Left lung (tissue), 10 donors: Measurements from ENCODE around the gene EPHA3. TPM values are rescaled to one million over a fixed set of nuclear protein-coding genes. Genes with fewer than 3 reads are reported as not detected.

ENCODE experiments used
- ATAC-seq: fragments of 200-7000 bp; cut with Tn5 transposase; one replicate; pipeline ENCODE4 v1.9.1; 2020; ENCODE audit warnings: moderate library complexity
- DNase-seq, 4 donors: peaks; one replicate each; pipeline ENCODE4 v3.0.0-alpha.2; 2013 to 2020
- H3K27ac ChIP-seq, 2 donors: fragments of 200-600 bp; sonication (generic) in 1 of 2; one replicate each; pipeline versions ENCODE4 v1.5.0 to v1.8.0; 2020 to 2021
- H3K27me3 ChIP-seq, 2 donors: fragments of 200-600 bp; sonication (generic) in 1 of 2; one replicate each; pipeline versions ENCODE4 v1.5.0 to v1.8.0; 2020 to 2021
- H3K36me3 ChIP-seq, 2 donors: fragments of 200-600 bp; sonication (generic) in 1 of 2; one replicate each; pipeline versions ENCODE4 v1.5.0 to v1.8.0; 2020 to 2021
- H3K4me1 ChIP-seq, 2 donors: fragments of 200-600 bp; one replicate each; pipeline ENCODE4 v1.8.0; 2021
- H3K4me3 ChIP-seq, 2 donors: fragments of 200-600 bp; sonication (generic) in 1 of 2; one replicate each; pipeline versions ENCODE4 v1.5.0 to v1.8.0; 2020 to 2021; ENCODE audit warnings: mild to moderate bottlenecking in 1 of 2
- H3K9me3 ChIP-seq, 2 donors: fragments of 200-600 bp; sonication (generic) in 1 of 2; one replicate each; pipeline versions ENCODE4 v1.5.0 to v1.8.0; 2020 to 2021
- CTCF ChIP-seq, 2 donors: fragments of 200-600 bp; sonication (generic) in 1 of 2; IDR thresholded peaks; one replicate each; pipeline versions ENCODE4 v1.5.0 to v1.8.0; 2021; ENCODE audit warnings: antibody characterized with exemption in 2 of 2
- intact Hi-C, 2 donors: fragments of 100-400 bp; cut with DNase I; formaldehyde crosslinking; loops; one replicate each; pipeline versions ENCODE4 v1.11.2 to v1.14.2; 2022
- polyA plus RNA-seq, 6 donors: library from polyadenylated mRNA; unstranded; fragments of 120-200 nt; gene quantifications; one replicate each; pipeline ENCODE4 v1.2.1, GENCODE V29; 2013; ENCODE audit not compliant: insufficient read length in 6 of 6
- total RNA-seq, 2 donors: library from RNA; stranded (reverse); fragmentation: NEBNext Ultra II Directional; extraction: Animal tissue kit (Norgen Biotek cat#: 25700); gene quantifications; one replicate each; pipeline ENCODE4 v1.2.1, GENCODE V29; 2021
- donor health status: DM: no; HTN: yes; CAD: no.
- donor health status: DM: no; HTN: no; CAD: no.

The EPHA3 gene
- total and polyA plus RNA-seq, 8 donors = 1.9 to 13.9 (median 11.1) TPM

DNA sequence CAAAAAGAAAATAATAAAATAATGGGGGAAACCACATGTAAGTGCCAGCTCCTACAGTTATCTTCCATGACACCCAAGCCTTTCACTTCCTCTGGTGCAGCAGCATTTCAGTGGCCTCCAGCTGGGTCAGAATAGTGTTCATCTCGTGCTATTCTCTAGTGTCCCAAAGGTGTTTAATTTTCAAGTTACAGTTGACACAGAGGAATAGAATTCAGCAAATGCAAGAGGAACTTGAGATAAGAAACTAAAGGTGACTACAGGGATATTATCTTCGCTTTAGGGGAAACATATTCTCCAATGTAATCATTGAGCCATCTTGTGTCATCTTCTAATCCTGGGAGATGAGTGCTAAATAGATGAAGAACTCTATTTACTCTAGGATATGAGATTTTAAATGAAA, 212.8 kb downstream of the EPHA3 start:
- intact Hi-C loops = no loop called here
- Histone ChIP-seq H3K36me3 (no peaks in the 10 kb centered on the region), H3K27me3 (no peaks in the 10 kb centered on the region), H3K4me1 (no peaks in the 10 kb centered on the region), H3K4me3 (no peak overlapping the region), H3K9me3 (no peaks in the 10 kb centered on the region), H3K27ac (no peak overlapping the region)
- DNase-seq (no peak), ATAC-seq (no peak)
- TF ChIP-seq CTCF (IDR thresholded peaks at IDR 0.05) = no peak

DNA sequence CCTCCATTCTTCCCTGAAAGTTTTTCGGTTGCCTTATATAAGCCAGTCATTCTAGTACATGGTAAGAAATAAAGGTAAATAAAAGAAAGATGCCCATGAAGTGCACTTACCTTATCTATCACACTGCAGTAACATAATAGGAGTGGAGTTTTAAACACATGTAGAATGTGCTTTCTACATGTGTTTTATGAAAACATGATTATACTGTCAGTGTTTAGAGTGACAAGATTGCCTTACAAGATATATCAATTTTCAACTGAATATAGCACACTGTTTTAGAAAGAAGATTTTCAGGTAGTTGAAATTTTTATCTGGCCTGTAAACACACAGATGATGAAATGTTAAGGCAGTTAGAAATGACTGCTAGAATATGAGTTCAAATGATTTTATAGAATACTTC, 219.6 kb downstream of the EPHA3 start:
- ATAC-seq (no peak), DNase-seq (no peak)
- no peaks in the 10 kb centered on the region for H3K4me1 ChIP-seq
- H3K27ac ChIP-seq = no peak overlapping the region
- H3K4me3 ChIP-seq = no peak overlapping the region
- no peaks in the 10 kb centered on the region for H3K27me3 ChIP-seq
- TF ChIP-seq CTCF (IDR thresholded peaks at IDR 0.05) = no peak
- H3K9me3 ChIP-seq = no peaks in the 10 kb centered on the region
- intact Hi-C loops = no loop called here
- no peaks in the 10 kb centered on the region for H3K36me3 ChIP-seq

GRCh38 chr3:89332386-89332785, 225.0 kb downstream of the EPHA3 start:
- Histone ChIP-seq H3K36me3 (no peaks in the 10 kb centered on the region), H3K4me1 (no peaks in the 10 kb centered on the region), H3K27me3 (no peaks in the 10 kb centered on the region), H3K9me3 (no peaks in the 10 kb centered on the region), H3K27ac (no peak overlapping the region), H3K4me3 (no peak overlapping the region)
- ATAC-seq = no peak
- DNase-seq = no peak
- intact Hi-C loops = no loop called here
- no peak for TF ChIP-seq CTCF (IDR thresholded peaks at IDR 0.05)

GRCh38 chr3:89332793-89333192, 225.4 kb downstream of the EPHA3 start:
- no peak for TF ChIP-seq CTCF (IDR thresholded peaks at IDR 0.05)
- intact Hi-C loops = no loop called here

DNA sequence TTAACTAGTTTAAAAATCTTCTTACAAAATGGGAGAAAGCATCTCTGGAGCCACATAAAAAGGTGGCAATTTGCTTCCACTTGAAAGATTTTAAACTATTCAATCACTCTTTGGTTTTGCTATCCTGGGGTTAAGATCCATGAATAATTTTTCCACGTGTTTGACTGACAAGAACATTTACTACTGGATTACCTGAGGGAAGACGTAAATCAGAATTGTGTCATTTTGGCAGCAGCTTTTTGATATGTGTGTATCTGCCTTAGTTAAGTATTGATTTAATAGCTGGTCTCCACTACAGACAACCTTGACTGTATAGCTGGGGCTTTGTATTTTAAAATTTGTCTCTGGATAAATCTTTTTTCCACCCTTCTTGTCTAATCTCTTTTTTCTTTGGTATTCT, 228.3 kb downstream of the EPHA3 start:
- no peaks in the 10 kb centered on the region for H3K4me1 ChIP-seq
- no peaks in the 10 kb centered on the region for H3K27me3 ChIP-seq
- TF ChIP-seq CTCF (IDR thresholded peaks at IDR 0.05) = no peak
- ATAC-seq (no peak), DNase-seq (no peak)
- no peak overlapping the region for H3K27ac ChIP-seq
- peaks cover 0 to 6% of the 10 kb centered on the region in 2 donors for H3K9me3 ChIP-seq
- H3K4me3 ChIP-seq = no peak overlapping the region
- H3K36me3 ChIP-seq = no peaks in the 10 kb centered on the region
- intact Hi-C loops = no loop called here

More at GRCh38 chr3:89332793-89333192, 225.4 kb downstream of the EPHA3 start:
- no peaks in the 10 kb centered on the region for H3K27me3 ChIP-seq
- H3K27ac ChIP-seq = no peak overlapping the region
- ATAC-seq = no peak
- no peaks in the 10 kb centered on the region for H3K9me3 ChIP-seq
- H3K4me3 ChIP-seq = no peak overlapping the region
- no peak for DNase-seq
- no peaks in the 10 kb centered on the region for H3K36me3 ChIP-seq
- H3K4me1 ChIP-seq = no peaks in the 10 kb centered on the region
